GM23338 (cell line): ENCODE data around the gene ATP5IF1. TPM values are rescaled to one million over a fixed set of nuclear protein-coding genes. Genes with fewer than 3 reads are reported as not detected.

ENCODE experiments used
- ATAC-seq: fragments of 200-7000 bp; cut with Tn5 transposase; 3 replicates; pipeline ENCODE4 v1.9.1; 2020
- DNase-seq: peaks from one replicate; pipeline ENCODE4 v3.0.0-alpha.2; 2015; ENCODE audit warnings: low spot score
- H2AFZ ChIP-seq: fragments of 200-600 bp; sonication (generic); 2 replicates; pipeline ENCODE4 v1.8.0; 2016; ENCODE audit warnings: antibody characterized with exemption, mild to moderate bottlenecking, moderate library complexity
- H3F3A ChIP-seq: fragments of 200-600 bp; sonication (generic); replicated peaks from 2 replicates; pipeline ENCODE4 v1.8.0; 2017; ENCODE audit warnings: antibody characterized with exemption, mixed run types, low read depth
- H3K27ac ChIP-seq: fragments of 200-600 bp; sonication (generic); 2 replicates; pipeline ENCODE4 v1.6.1; 2016; ENCODE audit warnings: low read depth
- H3K27me3 ChIP-seq: fragments of 200-600 bp; sonication (generic); 2 replicates; pipeline ENCODE4 v1.8.0; 2016; ENCODE audit warnings: mild to moderate bottlenecking, mixed run types, moderate library complexity; ENCODE audit not compliant: insufficient read depth
- H3K36me3 ChIP-seq: fragments of 200-600 bp; sonication (generic); 2 replicates; pipeline ENCODE4 v1.8.0; 2016; ENCODE audit warnings: mild to moderate bottlenecking; ENCODE audit not compliant: insufficient read depth
- H3K4me1 ChIP-seq: fragments of 200-600 bp; sonication (generic); 2 replicates; pipeline ENCODE4 v1.8.0; 2016; ENCODE audit warnings: mild to moderate bottlenecking, moderate library complexity; ENCODE audit not compliant: insufficient read depth
- H3K4me2 ChIP-seq: fragments of 200-600 bp; sonication (generic); 2 replicates; pipeline ENCODE4 v1.7.1; 2017; ENCODE audit warnings: mixed run types
- H3K4me3 ChIP-seq: fragments of 200-600 bp; sonication (generic); 2 replicates; pipeline ENCODE4 v1.6.1; 2016; ENCODE audit warnings: mixed run types
- H3K79me2 ChIP-seq: fragments of 200-600 bp; sonication (generic); replicated peaks from 2 replicates; pipeline ENCODE4 v1.8.0; 2017; ENCODE audit warnings: mild to moderate bottlenecking; ENCODE audit not compliant: insufficient read depth
- H3K9me2 ChIP-seq: fragments of 200-600 bp; sonication (generic); 2 replicates; pipeline ENCODE4 v1.8.0; 2017; ENCODE audit not compliant: insufficient read depth
- H4K20me1 ChIP-seq: fragments of 200-600 bp; sonication (generic); replicated peaks from 2 replicates; pipeline ENCODE4 v1.8.0; 2017; ENCODE audit warnings: mild to moderate bottlenecking; ENCODE audit not compliant: insufficient read depth
- H3K27ac Mint-ChIP-seq: 2 replicates; pipeline ENCODE4 v1.8.0; 2020; ENCODE audit warnings: inconsistent platforms, mild to moderate bottlenecking, moderate library complexity, mixed read lengths
- H3K27me3 Mint-ChIP-seq: 3 replicates; pipeline ENCODE4 v1.8.0; 2022; ENCODE audit warnings: low read depth, mild to moderate bottlenecking, moderate library complexity, mixed read lengths, inconsistent platforms; ENCODE audit not compliant: insufficient read depth, poor library complexity
- H3K36me3 Mint-ChIP-seq: 3 replicates; pipeline ENCODE4 v1.8.0; 2021; ENCODE audit warnings: low read depth, mild to moderate bottlenecking, inconsistent platforms, moderate library complexity, mixed read lengths
- H3K4me1 Mint-ChIP-seq: 3 replicates; pipeline ENCODE4 v1.8.0; 2020; ENCODE audit warnings: mild to moderate bottlenecking, inconsistent platforms, mixed read lengths
- H3K4me3 Mint-ChIP-seq: 3 replicates; pipeline ENCODE4 v1.8.0; 2021; ENCODE audit warnings: moderate library complexity, mild to moderate bottlenecking, inconsistent platforms, mixed read lengths
- H3K9me3 Mint-ChIP-seq: 3 replicates; pipeline ENCODE4 v1.8.0; 2020; ENCODE audit warnings: moderate library complexity, mild to moderate bottlenecking, inconsistent platforms, mixed read lengths
- EZH2phosphoT487 ChIP-seq: fragments of 200-600 bp; sonication (generic); IDR thresholded peaks from one replicate; pipeline ENCODE4 v1.8.1; 2018; ENCODE audit warnings: antibody characterized with exemption; ENCODE audit not compliant: unreplicated experiment
- POLR2AphosphoS5 ChIP-seq: IDR thresholded peaks from 2 replicates; pipeline ENCODE4 v1.6.1; 2016; ENCODE audit warnings: antibody characterized with exemption, low read depth
- ZNF114 ChIP-seq: fragments of 250-450 bp; sonication (Bioruptor Pico); IDR thresholded peaks from 2 replicates; pipeline ENCODE4 v1.5.0; 2020; ENCODE audit warnings: mild to moderate bottlenecking, moderate library complexity
- polyA plus RNA-seq: library from polyadenylated mRNA; unstranded; fragments of >200 nt; fragmentation: Nextera tagmentation; extraction: Ambion mirVana; gene quantifications from 2 replicates; pipeline ENCODE4 v1.2.1, GENCODE V29; 2016
- total RNA-seq: library from RNA; depleted of rRNA; stranded (reverse); fragments of >200 nt; shearing (Covaris generic); gene quantifications from 2 replicates; pipeline ENCODE4 v1.2.3, GENCODE V29; 2014
- TF ChIP-seq, protein P1 (sequence below), 2 experiments: fragments of 200-600 bp in 1 of 2; sonication (generic) in 1 of 2; conservative IDR thresholded peaks; 2 replicates each; pipeline versions ENCODE4 v1.5.1 to v1.6.1; 2016 to 2017; ENCODE audit warnings: antibody characterized with exemption in 2 of 2, low read depth in 2 of 2, mild to moderate bottlenecking in 2 of 2, moderate library complexity in 1 of 2
- TF ChIP-seq, protein P2 (sequence below): fragments of 250-450 bp; sonication (Bioruptor Pico); IDR thresholded peaks from 2 replicates; pipeline ENCODE4 v1.5.0; 2020; ENCODE audit warnings: mild to moderate bottlenecking, moderate library complexity
- TF ChIP-seq, protein P3 (sequence below): IDR thresholded peaks from 2 replicates; pipeline ENCODE4 v1.6.1; 2016; ENCODE audit warnings: antibody characterized with exemption

Gene ATP5IF1
- total and polyA plus RNA-seq, 2 experiments from 2014 or later: 230 to 1,325 TPM

DNA sequence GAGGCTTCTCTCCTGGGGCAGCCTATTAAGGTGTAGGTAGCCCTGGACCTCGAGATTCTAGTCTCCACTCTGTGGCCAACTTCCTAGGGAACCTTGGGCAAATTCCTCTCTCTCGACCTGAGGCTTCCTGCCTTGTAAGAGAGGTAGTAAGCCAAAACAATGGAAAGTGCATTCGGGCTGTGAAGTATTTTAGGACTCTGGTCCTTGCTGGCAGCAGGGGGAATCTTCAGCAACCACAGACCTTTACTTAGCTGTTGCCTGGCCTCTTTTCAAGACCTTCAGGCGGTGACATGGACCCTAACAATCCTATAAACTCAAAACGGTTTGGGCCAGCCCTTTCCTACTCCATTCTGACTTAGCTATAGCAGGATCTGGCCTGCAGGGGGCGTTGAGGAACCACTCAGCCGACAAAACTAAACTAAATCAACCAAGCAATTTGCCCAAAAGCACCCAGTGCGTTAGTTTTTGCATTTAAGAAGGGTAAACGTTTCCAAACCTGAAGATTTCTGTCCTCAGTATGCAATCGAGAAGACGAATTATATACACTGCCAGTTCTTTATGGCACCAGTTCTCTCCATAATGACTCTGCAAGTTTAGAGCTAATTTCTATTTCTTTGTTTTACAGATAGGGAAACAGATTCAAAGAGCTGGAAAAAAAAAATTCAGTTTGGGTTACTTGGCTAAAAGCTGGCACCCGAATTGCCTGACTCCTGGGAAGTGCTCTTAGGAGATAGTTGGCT lies 12.5 kb downstream of the ATP5IF1 start:
- Mint-ChIP-seq H3K4me1 (peaks cover 31% of the 10 kb centered on the region), H3K27ac (peak overlapping the region; percentile 96), H3K4me3 (peak overlapping the region; percentile 97; the same call in 2 of the 3 replicates), H3K9me3 (no peaks in the 10 kb centered on the region; the same call in 2 of the 3 replicates), H3K27me3 (peaks cover 7% of the 10 kb centered on the region), H3K36me3 (peaks cover 3% of the 10 kb centered on the region; the same call in 2 of the 3 replicates)
- TF ChIP-seq EZH2phosphoT487: no peak
- TF ChIP-seq, protein P1, sequence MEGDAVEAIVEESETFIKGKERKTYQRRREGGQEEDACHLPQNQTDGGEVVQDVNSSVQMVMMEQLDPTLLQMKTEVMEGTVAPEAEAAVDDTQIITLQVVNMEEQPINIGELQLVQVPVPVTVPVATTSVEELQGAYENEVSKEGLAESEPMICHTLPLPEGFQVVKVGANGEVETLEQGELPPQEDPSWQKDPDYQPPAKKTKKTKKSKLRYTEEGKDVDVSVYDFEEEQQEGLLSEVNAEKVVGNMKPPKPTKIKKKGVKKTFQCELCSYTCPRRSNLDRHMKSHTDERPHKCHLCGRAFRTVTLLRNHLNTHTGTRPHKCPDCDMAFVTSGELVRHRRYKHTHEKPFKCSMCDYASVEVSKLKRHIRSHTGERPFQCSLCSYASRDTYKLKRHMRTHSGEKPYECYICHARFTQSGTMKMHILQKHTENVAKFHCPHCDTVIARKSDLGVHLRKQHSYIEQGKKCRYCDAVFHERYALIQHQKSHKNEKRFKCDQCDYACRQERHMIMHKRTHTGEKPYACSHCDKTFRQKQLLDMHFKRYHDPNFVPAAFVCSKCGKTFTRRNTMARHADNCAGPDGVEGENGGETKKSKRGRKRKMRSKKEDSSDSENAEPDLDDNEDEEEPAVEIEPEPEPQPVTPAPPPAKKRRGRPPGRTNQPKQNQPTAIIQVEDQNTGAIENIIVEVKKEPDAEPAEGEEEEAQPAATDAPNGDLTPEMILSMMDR (conservative IDR thresholded peaks at IDR 0.05; ENCODE audit: low read depth in 2 of 2): peak; percentile 90 to 98
- no peaks in the 10 kb centered on the region for H3K36me3 ChIP-seq
- H3K4me2 ChIP-seq: peak overlapping the region; percentile 60
- ATAC-seq (peak; percentile 56), DNase-seq (peak; percentile 92)
- peaks cover 17% of the 10 kb centered on the region for H3K4me1 ChIP-seq
- H3K9me2 ChIP-seq: no peaks in the 10 kb centered on the region
- no peaks in the 10 kb centered on the region for H4K20me1 ChIP-seq
- no peaks in the 10 kb centered on the region for H3K79me2 ChIP-seq
- H3F3A ChIP-seq: no peaks in the 10 kb centered on the region; the same call in 1 of the 2 replicates
- H3K27ac ChIP-seq: peak overlapping the region; percentile 80
- H2AFZ ChIP-seq: peak overlapping the region; percentile 45; the same call in 1 of the 2 replicates
- H3K4me3 ChIP-seq: peak overlapping the region; percentile 21
- H3K27me3 ChIP-seq: no peaks in the 10 kb centered on the region

DNA sequence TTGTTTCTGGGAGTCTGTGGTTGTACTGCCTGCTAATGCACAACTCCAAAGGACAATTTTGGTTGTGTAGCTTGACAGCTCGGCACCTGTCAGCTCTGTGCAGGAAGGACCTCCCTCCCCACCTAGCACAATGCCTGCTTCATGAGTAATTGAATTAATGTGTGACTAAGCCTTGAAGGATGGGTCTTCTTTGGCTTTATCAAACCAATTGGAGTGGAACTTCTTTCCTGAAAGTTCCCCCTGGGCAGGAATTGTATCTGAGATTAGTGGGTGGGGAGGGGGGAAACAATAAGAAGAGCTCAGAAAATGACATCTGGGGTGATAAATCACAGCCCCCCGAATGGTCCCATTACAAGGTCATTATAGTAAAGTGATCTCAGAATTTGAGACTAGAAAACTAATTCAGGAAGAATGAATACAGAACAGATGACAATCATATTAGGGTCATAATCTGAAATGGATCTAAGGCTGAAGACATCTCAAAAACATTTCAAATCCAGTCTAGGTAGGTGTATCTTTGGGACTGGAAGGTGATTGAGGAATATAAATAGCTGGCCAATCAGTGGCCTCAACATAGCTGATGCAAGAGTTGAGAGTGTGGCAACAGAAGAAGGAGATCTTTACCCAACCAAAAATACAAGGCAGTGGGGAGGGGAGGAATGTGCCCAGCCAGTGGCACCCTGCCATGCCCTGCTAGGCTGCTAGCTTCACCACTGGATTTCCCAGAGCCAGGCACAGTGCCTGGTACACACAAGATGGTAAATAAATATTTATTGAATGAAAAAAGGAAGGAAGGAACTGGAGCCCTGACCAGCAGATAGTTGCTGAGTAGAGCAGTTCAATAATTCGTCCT lies 13.3 kb downstream of the ATP5IF1 start:
- peak; percentile 7 for ATAC-seq
- peak overlapping the region; percentile 96 for H3K27ac Mint-ChIP-seq
- H3K4me1 Mint-ChIP-seq: peaks cover 31% of the 10 kb centered on the region
- no peaks in the 10 kb centered on the region; the same call in 2 of the 3 replicates for H3K9me3 Mint-ChIP-seq
- DNase-seq: peak; percentile 70
- peaks cover 3% of the 10 kb centered on the region; the same call in 2 of the 3 replicates for H3K36me3 Mint-ChIP-seq
- Histone ChIP-seq H2AFZ (no peak overlapping the region), H3K36me3 (no peaks in the 10 kb centered on the region), H3K27ac (peak overlapping the region; percentile 82), H3F3A (no peaks in the 10 kb centered on the region; the same call in 1 of the 2 replicates), H3K4me2 (peak overlapping the region; percentile 60), H4K20me1 (no peaks in the 10 kb centered on the region), H3K9me2 (no peaks in the 10 kb centered on the region), H3K79me2 (no peaks in the 10 kb centered on the region), H3K4me3 (peak overlapping the region; percentile 21), H3K4me1 (peaks cover 17% of the 10 kb centered on the region), H3K27me3 (no peaks in the 10 kb centered on the region)
- peak overlapping the region; percentile 44; the same call in 2 of the 3 replicates for H3K4me3 Mint-ChIP-seq
- H3K27me3 Mint-ChIP-seq: peaks cover 7% of the 10 kb centered on the region
- TF ChIP-seq, protein P1 (conservative IDR thresholded peaks at IDR 0.05; ENCODE audit: low read depth in 2 of 2): no peak
- TF ChIP-seq ZNF114 (CRISPR knock-in tag) (no peak), POLR2AphosphoS5 (no peak)
- TF ChIP-seq, protein P2, sequence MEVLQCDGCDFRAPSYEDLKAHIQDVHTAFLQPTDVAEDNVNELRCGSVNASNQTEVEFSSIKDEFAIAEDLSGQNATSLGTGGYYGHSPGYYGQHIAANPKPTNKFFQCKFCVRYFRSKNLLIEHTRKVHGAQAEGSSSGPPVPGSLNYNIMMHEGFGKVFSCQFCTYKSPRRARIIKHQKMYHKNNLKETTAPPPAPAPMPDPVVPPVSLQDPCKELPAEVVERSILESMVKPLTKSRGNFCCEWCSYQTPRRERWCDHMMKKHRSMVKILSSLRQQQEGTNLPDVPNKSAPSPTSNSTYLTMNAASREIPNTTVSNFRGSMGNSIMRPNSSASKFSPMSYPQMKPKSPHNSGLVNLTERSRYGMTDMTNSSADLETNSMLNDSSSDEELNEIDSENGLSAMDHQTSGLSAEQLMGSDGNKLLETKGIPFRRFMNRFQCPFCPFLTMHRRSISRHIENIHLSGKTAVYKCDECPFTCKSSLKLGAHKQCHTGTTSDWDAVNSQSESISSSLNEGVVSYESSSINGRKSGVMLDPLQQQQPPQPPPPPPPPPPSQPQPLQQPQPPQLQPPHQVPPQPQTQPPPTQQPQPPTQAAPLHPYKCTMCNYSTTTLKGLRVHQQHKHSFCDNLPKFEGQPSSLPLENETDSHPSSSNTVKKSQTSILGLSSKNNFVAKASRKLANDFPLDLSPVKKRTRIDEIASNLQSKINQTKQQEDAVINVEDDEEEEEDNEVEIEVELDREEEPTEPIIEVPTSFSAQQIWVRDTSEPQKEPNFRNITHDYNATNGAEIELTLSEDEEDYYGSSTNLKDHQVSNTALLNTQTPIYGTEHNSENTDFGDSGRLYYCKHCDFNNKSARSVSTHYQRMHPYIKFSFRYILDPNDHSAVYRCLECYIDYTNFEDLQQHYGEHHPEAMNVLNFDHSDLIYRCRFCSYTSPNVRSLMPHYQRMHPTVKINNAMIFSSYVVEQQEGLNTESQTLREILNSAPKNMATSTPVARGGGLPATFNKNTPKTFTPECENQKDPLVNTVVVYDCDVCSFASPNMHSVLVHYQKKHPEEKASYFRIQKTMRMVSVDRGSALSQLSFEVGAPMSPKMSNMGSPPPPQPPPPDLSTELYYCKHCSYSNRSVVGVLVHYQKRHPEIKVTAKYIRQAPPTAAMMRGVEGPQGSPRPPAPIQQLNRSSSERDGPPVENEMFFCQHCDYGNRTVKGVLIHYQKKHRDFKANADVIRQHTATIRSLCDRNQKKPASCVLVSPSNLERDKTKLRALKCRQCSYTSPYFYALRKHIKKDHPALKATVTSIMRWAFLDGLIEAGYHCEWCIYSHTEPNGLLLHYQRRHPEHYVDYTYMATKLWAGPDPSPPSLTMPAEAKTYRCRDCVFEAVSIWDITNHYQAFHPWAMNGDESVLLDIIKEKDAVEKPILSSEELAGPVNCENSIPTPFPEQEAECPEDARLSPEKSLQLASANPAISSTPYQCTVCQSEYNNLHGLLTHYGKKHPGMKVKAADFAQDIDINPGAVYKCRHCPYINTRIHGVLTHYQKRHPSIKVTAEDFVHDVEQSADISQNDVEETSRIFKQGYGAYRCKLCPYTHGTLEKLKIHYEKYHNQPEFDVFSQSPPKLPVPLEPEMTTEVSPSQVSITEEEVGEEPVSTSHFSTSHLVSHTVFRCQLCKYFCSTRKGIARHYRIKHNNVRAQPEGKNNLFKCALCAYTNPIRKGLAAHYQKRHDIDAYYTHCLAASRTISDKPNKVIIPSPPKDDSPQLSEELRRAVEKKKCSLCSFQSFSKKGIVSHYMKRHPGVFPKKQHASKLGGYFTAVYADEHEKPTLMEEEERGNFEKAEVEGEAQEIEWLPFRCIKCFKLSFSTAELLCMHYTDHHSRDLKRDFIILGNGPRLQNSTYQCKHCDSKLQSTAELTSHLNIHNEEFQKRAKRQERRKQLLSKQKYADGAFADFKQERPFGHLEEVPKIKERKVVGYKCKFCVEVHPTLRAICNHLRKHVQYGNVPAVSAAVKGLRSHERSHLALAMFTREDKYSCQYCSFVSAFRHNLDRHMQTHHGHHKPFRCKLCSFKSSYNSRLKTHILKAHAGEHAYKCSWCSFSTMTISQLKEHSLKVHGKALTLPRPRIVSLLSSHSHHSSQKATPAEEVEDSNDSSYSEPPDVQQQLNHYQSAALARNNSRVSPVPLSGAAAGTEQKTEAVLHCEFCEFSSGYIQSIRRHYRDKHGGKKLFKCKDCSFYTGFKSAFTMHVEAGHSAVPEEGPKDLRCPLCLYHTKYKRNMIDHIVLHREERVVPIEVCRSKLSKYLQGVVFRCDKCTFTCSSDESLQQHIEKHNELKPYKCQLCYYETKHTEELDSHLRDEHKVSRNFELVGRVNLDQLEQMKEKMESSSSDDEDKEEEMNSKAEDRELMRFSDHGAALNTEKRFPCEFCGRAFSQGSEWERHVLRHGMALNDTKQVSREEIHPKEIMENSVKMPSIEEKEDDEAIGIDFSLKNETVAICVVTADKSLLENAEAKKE: no peak
- TF ChIP-seq, protein P3, sequence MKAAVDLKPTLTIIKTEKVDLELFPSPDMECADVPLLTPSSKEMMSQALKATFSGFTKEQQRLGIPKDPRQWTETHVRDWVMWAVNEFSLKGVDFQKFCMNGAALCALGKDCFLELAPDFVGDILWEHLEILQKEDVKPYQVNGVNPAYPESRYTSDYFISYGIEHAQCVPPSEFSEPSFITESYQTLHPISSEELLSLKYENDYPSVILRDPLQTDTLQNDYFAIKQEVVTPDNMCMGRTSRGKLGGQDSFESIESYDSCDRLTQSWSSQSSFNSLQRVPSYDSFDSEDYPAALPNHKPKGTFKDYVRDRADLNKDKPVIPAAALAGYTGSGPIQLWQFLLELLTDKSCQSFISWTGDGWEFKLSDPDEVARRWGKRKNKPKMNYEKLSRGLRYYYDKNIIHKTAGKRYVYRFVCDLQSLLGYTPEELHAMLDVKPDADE: no peak
